Measurements from ENCODE around the gene PAPOLA. TPM values are rescaled to one million over a fixed set of nuclear protein-coding genes. Genes with fewer than 3 reads are reported as not detected.
A peak's percentile ranks its signal among the peaks of the same experiment; 100 is the strongest.

PAPOLA gene
- total and polyA plus RNA-seq, 2 experiments from 2014 or later = 97.7 to 151 TPM

GRCh38 chr14:96536807-96537206 is 34.6 kb downstream of the PAPOLA start:
- no peak for DNase-seq (ENCODE audit: low spot score)
- Histone ChIP-seq H2AFZ (no peak overlapping the region), H3K27ac (no peak overlapping the region), H3K9me3 (ENCODE audit: low read depth) (no peaks in the 10 kb centered on the region), H3K4me2 (no peak overlapping the region), H3K27me3 (no peaks in the 10 kb centered on the region), H3K79me2 (peaks cover 8% of the 10 kb centered on the region), H3K9me2 (replicated peaks; ENCODE audit: insufficient read depth) (no peaks in the 10 kb centered on the region), H4K20me1 (ENCODE audit: insufficient read depth, poor library complexity, severe bottlenecking) (no peaks in the 10 kb centered on the region), H3K36me3 (replicated peaks; ENCODE audit: insufficient read depth, low read depth) (no peaks in the 10 kb centered on the region), H3K4me3 (no peak overlapping the region), H3K4me1 (ENCODE audit: insufficient read depth) (no peaks in the 10 kb centered on the region)
- WGBS (ENCODE audit: low lambda C conversion rate, missing lambda C conversion rate) = 100% methylated on average over 1 of the region's 1 CpG
- TF ChIP-seq EZH2phosphoT487 (IDR thresholded peaks at IDR 0.05; ENCODE audit: low read depth, severe bottlenecking, unreplicated experiment) = no peak

- no peak for DNase-seq (ENCODE audit: low spot score)
- 69% methylated on average over 3 of the region's 3 CpGs for WGBS (ENCODE audit: low lambda C conversion rate, missing lambda C conversion rate)
- peak overlapping the region; percentile 26 for H3K27ac ChIP-seq
- no peaks in the 10 kb centered on the region for H3K4me1 ChIP-seq (ENCODE audit: insufficient read depth)
- no peak for TF ChIP-seq EZH2phosphoT487 (IDR thresholded peaks at IDR 0.05; ENCODE audit: low read depth, severe bottlenecking, unreplicated experiment)
- TF ChIP-seq CTCF (IDR thresholded peaks at IDR 0.05; ENCODE audit: poor library complexity) = no peak
- TF ChIP-seq EZH2 (IDR thresholded peaks at IDR 0.05; ENCODE audit: borderline replicate concordance) = no peak
- H4K20me1 ChIP-seq (ENCODE audit: insufficient read depth, poor library complexity, severe bottlenecking) = no peaks in the 10 kb centered on the region
- no peaks in the 10 kb centered on the region for H3K9me3 ChIP-seq (ENCODE audit: low read depth)
- H3K27me3 ChIP-seq = no peaks in the 10 kb centered on the region
- H3K4me3 ChIP-seq = no peak overlapping the region
- no peaks in the 10 kb centered on the region for H3K36me3 ChIP-seq (replicated peaks; ENCODE audit: insufficient read depth, low read depth)
- H3K9me2 ChIP-seq (replicated peaks; ENCODE audit: insufficient read depth) = no peaks in the 10 kb centered on the region
- H2AFZ ChIP-seq = no peak overlapping the region
- H3K4me2 ChIP-seq = peak overlapping the region; percentile 23
- peaks cover 8% of the 10 kb centered on the region for H3K79me2 ChIP-seq
These were observed 36.2 kb downstream of the PAPOLA start for GRCh38 chr14:96538097-96538989.

GRCh38 chr14:96538990-96539317 is 36.8 kb downstream of the PAPOLA start:
- Histone ChIP-seq H3K9me3 (ENCODE audit: low read depth) (no peaks in the 10 kb centered on the region), H3K27me3 (no peaks in the 10 kb centered on the region), H3K4me1 (ENCODE audit: insufficient read depth) (no peaks in the 10 kb centered on the region), H3K9me2 (replicated peaks; ENCODE audit: insufficient read depth) (no peaks in the 10 kb centered on the region), H3K79me2 (peaks cover 10% of the 10 kb centered on the region), H3K4me2 (peak overlapping the region; percentile 23), H3K27ac (no peak overlapping the region), H3K4me3 (no peak overlapping the region), H3K36me3 (replicated peaks; ENCODE audit: insufficient read depth, low read depth) (no peaks in the 10 kb centered on the region), H4K20me1 (ENCODE audit: insufficient read depth, poor library complexity, severe bottlenecking) (no peaks in the 10 kb centered on the region), H2AFZ (no peak overlapping the region)
- TF ChIP-seq CTCF (IDR thresholded peaks at IDR 0.05; ENCODE audit: poor library complexity) = no peak
- TF ChIP-seq EZH2phosphoT487 (IDR thresholded peaks at IDR 0.05; ENCODE audit: low read depth, severe bottlenecking, unreplicated experiment) = no peak
- TF ChIP-seq EZH2 (IDR thresholded peaks at IDR 0.05; ENCODE audit: borderline replicate concordance) = no peak
- DNase-seq (ENCODE audit: low spot score) = no peak
- 57% methylated on average over 1 of the region's 1 CpG for WGBS (ENCODE audit: low lambda C conversion rate, missing lambda C conversion rate)

GRCh38 chr14:96554315-96554910 is 52.2 kb downstream of the PAPOLA start:
- Histone ChIP-seq H3K27ac (no peak overlapping the region), H3K9me2 (replicated peaks; ENCODE audit: insufficient read depth) (no peaks in the 10 kb centered on the region), H4K20me1 (ENCODE audit: insufficient read depth, poor library complexity, severe bottlenecking) (no peaks in the 10 kb centered on the region), H2AFZ (no peak overlapping the region), H3K36me3 (replicated peaks; ENCODE audit: insufficient read depth, low read depth) (no peaks in the 10 kb centered on the region), H3K4me3 (no peak overlapping the region), H3K9me3 (ENCODE audit: low read depth) (no peaks in the 10 kb centered on the region), H3K79me2 (peaks cover 2% of the 10 kb centered on the region), H3K27me3 (no peaks in the 10 kb centered on the region), H3K4me2 (no peak overlapping the region), H3K4me1 (ENCODE audit: insufficient read depth) (no peaks in the 10 kb centered on the region)
- TF ChIP-seq EZH2phosphoT487 (IDR thresholded peaks at IDR 0.05; ENCODE audit: low read depth, severe bottlenecking, unreplicated experiment) (no peak), CTCF (IDR thresholded peaks at IDR 0.05; ENCODE audit: poor library complexity) (no peak), EZH2 (IDR thresholded peaks at IDR 0.05; ENCODE audit: borderline replicate concordance) (no peak)
- WGBS (ENCODE audit: low lambda C conversion rate, missing lambda C conversion rate) = 93% methylated on average over 3 of the region's 3 CpGs
- DNase-seq (ENCODE audit: low spot score) = no peak
